ENCODE results near the gene DDR1.

DNA sequence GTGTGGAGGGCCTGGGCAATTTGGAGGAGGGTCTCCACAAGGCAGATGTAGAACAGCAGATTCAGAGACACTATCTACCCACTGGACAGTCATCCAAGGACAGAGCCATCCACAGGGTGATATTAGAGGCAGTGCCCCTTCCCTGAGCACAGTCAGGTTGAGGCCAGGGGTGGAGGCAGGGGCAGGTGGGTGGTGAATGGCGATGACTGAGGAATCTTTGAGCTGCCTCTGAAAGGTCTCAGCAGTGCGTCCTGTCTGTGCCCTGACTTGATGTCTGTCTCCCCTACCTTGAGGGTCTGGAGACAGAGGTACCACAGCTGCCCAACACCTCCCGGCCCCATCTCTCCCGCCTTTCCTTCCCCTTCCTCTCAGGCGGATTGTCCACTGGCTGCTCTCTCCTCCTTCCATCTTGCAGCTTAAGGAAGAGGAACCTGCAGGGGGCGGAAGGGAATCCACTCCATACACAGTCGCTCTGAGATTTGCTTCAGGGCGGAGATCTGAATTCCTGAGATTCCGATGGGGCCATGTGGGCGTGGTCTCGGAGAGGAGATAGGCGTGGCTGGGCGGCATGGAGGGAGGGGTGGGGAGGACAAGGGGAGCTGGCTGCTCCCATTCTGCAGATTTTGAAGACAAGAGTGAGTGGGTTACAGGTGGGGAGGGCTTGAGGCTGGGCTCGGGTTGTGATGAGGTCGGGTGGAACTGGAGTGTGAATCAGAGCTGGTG, 58.2 kb downstream of the DDR1 start:
- TF ChIP-seq POLR2AphosphoS5 (IDR thresholded peaks at IDR 0.05; ENCODE audit: low read depth, low read length) (no peak), POLR2A (IDR thresholded peaks at IDR 0.05; ENCODE audit: low read depth, low read length) (no peak), TAF1 (IDR thresholded peaks at IDR 0.05; ENCODE audit: low read depth, low read length) (no peak), SPI1 (IDR thresholded peaks at IDR 0.05; ENCODE audit: low read depth, low read length) (no peak), POU2F2 (IDR thresholded peaks at IDR 0.05; ENCODE audit: low read depth, low read length) (no peak)

Data from GM12891 (cell line).